ENCODE results near the gene SPHKAP. TPM values are rescaled to one million over a fixed set of nuclear protein-coding genes. Genes with fewer than 3 reads are reported as not detected.
"Not testable (repeated sequence)": the region's sequence is repeated elsewhere in the genome, so short reads cannot be mapped to it uniquely, and the experiment has no call there.

Gene SPHKAP
- total RNA-seq, 6 donors from 2014 or later = not detected

GRCh38 chr2:228083131-228083530 lies 98.4 kb downstream of the SPHKAP start:
- Histone ChIP-seq H3K9me3 (peaks cover 0 to 3% (median 0%) of the 10 kb centered on the region in 4 donors), H3K4me1 (no peaks in the 10 kb centered on the region), H3K36me3 (no peaks in the 10 kb centered on the region), H3K27ac (no peak overlapping the region), H3K4me3 (no peak overlapping the region), H3K27me3 (no peaks in the 10 kb centered on the region)
- ATAC-seq (ENCODE audit: low FRiP score in 2 of 2) = no peak
- DNase-seq = no peak
- WGBS, 2 donors = 93 to 96% methylated on average over 2 of the region's 2 CpGs
- TF ChIP-seq, protein P1, sequence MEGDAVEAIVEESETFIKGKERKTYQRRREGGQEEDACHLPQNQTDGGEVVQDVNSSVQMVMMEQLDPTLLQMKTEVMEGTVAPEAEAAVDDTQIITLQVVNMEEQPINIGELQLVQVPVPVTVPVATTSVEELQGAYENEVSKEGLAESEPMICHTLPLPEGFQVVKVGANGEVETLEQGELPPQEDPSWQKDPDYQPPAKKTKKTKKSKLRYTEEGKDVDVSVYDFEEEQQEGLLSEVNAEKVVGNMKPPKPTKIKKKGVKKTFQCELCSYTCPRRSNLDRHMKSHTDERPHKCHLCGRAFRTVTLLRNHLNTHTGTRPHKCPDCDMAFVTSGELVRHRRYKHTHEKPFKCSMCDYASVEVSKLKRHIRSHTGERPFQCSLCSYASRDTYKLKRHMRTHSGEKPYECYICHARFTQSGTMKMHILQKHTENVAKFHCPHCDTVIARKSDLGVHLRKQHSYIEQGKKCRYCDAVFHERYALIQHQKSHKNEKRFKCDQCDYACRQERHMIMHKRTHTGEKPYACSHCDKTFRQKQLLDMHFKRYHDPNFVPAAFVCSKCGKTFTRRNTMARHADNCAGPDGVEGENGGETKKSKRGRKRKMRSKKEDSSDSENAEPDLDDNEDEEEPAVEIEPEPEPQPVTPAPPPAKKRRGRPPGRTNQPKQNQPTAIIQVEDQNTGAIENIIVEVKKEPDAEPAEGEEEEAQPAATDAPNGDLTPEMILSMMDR (IDR thresholded peaks at IDR 0.05) = no peak
- TF ChIP-seq EP300 (IDR thresholded peaks at IDR 0.05) (no peak), POLR2AphosphoS5 (IDR thresholded peaks at IDR 0.05) (no peak), POLR2A (IDR thresholded peaks at IDR 0.05) (no peak)

GRCh38 chr2:228082571-228082970 lies 98.9 kb downstream of the SPHKAP start:
- H3K9me3 ChIP-seq = peaks cover 0 to 3% (median 0%) of the 10 kb centered on the region in 4 donors
- no peaks in the 10 kb centered on the region for H3K27me3 ChIP-seq
- no peak overlapping the region for H3K4me3 ChIP-seq
- no peak overlapping the region for H3K27ac ChIP-seq
- TF ChIP-seq, protein P1 (IDR thresholded peaks at IDR 0.05) = no peak
- TF ChIP-seq POLR2A (IDR thresholded peaks at IDR 0.05) (no peak), EP300 (IDR thresholded peaks at IDR 0.05) (no peak), POLR2AphosphoS5 (IDR thresholded peaks at IDR 0.05) (no peak)
- 78 to 79% methylated on average over 3 of the region's 3 CpGs for WGBS, 2 donors
- no peak for ATAC-seq (ENCODE audit: low FRiP score in 2 of 2)
- no peaks in the 10 kb centered on the region for H3K4me1 ChIP-seq
- no peak for DNase-seq
- H3K36me3 ChIP-seq = no peaks in the 10 kb centered on the region

GRCh38 chr2:228079194-228079593 lies 102.3 kb downstream of the SPHKAP start:
- Histone ChIP-seq H3K27ac (no peak overlapping the region), H3K27me3 (no peaks in the 10 kb centered on the region), H3K9me3 (peaks cover 0 to 3% (median 0%) of the 10 kb centered on the region in 4 donors), H3K4me1 (no peaks in the 10 kb centered on the region), H3K4me3 (no peak overlapping the region), H3K36me3 (no peaks in the 10 kb centered on the region)
- 89 to 92% methylated on average over 2 to 3 of the region's 3 CpGs for WGBS, 2 donors
- ATAC-seq (ENCODE audit: low FRiP score in 2 of 2) (peak in 1 of 2 donors; percentile 53), DNase-seq (no peak)
- TF ChIP-seq POLR2A (IDR thresholded peaks at IDR 0.05) = no peak
- TF ChIP-seq POLR2AphosphoS5 (IDR thresholded peaks at IDR 0.05) = no peak
- no peak for TF ChIP-seq EP300 (IDR thresholded peaks at IDR 0.05)
- TF ChIP-seq, protein P1 (IDR thresholded peaks at IDR 0.05) = no peak

- not testable (repeated sequence) for H3K27ac ChIP-seq; H3K4me1 ChIP-seq; H3K9me3 ChIP-seq; DNase-seq; ATAC-seq (ENCODE audit: low FRiP score in 2 of 2); H3K36me3 ChIP-seq; H3K4me3 ChIP-seq; H3K27me3 ChIP-seq
- 36 to 88% methylated on average over 1 of the region's 1 CpG for WGBS, 2 donors
Observed at GRCh38 chr2:228076695-228077094, 104.8 kb downstream of the SPHKAP start.

DNA sequence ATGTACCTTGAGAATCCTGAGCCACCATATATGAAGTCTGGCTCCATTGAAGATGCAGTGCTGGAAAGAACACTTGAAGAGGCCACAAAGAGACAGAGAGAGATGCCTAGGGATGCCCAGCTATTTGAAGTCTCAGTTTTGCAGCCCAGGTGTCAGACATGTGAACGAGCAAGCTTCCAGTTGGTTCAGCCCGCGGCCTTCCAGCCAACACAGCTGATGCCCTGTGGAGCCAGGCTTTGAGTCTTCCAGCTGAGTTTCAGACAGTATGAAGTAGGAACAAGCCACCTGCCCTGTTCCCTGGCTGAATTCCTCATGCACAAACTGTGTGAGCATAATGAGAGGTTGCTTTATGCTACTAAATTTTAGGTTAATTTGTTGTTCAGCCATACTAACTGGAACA lies 108.8 kb downstream of the SPHKAP start:
- no peaks in the 10 kb centered on the region for H3K27me3 ChIP-seq
- H3K36me3 ChIP-seq = no peaks in the 10 kb centered on the region
- ATAC-seq (ENCODE audit: low FRiP score in 2 of 2) (no peak), DNase-seq (no peak)
- no peaks in the 10 kb centered on the region for H3K9me3 ChIP-seq
- H3K4me1 ChIP-seq = no peaks in the 10 kb centered on the region
- H3K4me3 ChIP-seq = no peak overlapping the region
- TF ChIP-seq, protein P1 (IDR thresholded peaks at IDR 0.05) = no peak
- TF ChIP-seq EP300 (IDR thresholded peaks at IDR 0.05) (no peak), POLR2A (IDR thresholded peaks at IDR 0.05) (no peak)
- 68% methylated on average over 3 of the region's 3 CpGs; no CpG with 5 or more reads in 1 of the 2 donors for WGBS, 2 donors
- H3K27ac ChIP-seq = no peak overlapping the region
